KMS-11 (cell line): ENCODE results near the gene POLA2.

Experiments used
- H2AFZ ChIP-seq: fragments of 200-600 bp; sonication (generic); 2 replicates; pipeline ENCODE4 v1.6.1; 2016; ENCODE audit warnings: antibody characterized with exemption, mixed run types, low read depth
- H3K27ac ChIP-seq: fragments of 200-600 bp; sonication (generic); 2 replicates; pipeline ENCODE4 v1.6.1; 2016; ENCODE audit warnings: mild to moderate bottlenecking, mixed run types
- H3K27me3 ChIP-seq: fragments of 200-600 bp; sonication (generic); 2 replicates; pipeline ENCODE4 v1.6.1; 2017; ENCODE audit warnings: mild to moderate bottlenecking, low read depth, mixed run types, moderate library complexity; ENCODE audit not compliant: insufficient read depth
- H3K36me3 ChIP-seq: fragments of 200-600 bp; sonication (generic); 2 replicates; pipeline ENCODE4 v1.6.1; 2017; ENCODE audit warnings: mild to moderate bottlenecking, mixed run types; ENCODE audit not compliant: insufficient read depth
- H3K4me1 ChIP-seq: fragments of 200-600 bp; sonication (generic); 2 replicates; pipeline ENCODE4 v1.6.1; 2016; ENCODE audit warnings: mild to moderate bottlenecking, low read depth, mixed run types; ENCODE audit not compliant: poor library complexity, severe bottlenecking
- H3K4me2 ChIP-seq: fragments of 200-600 bp; sonication (generic); 2 replicates; pipeline ENCODE4 v1.7.0; 2016; ENCODE audit warnings: mild to moderate bottlenecking, mixed run types
- H3K4me3 ChIP-seq: fragments of 200-600 bp; sonication (generic); IDR thresholded peaks from 2 replicates; pipeline ENCODE4 v1.6.1; 2017; ENCODE audit warnings: low read depth, low read length, mixed read lengths; ENCODE audit not compliant: insufficient read depth
- H3K79me2 ChIP-seq: fragments of 200-600 bp; sonication (generic); 2 replicates; pipeline ENCODE4 v1.6.1; 2016; ENCODE audit warnings: low read depth, mixed run types; ENCODE audit not compliant: insufficient read depth
- H3K9ac ChIP-seq: fragments of 200-600 bp; sonication (generic); 2 replicates; pipeline ENCODE4 v1.6.1; 2016; ENCODE audit warnings: mild to moderate bottlenecking, mixed run types
- H4K20me1 ChIP-seq: fragments of 200-600 bp; sonication (generic); 2 replicates; pipeline ENCODE4 v1.6.1; 2016; ENCODE audit warnings: mild to moderate bottlenecking, mixed run types; ENCODE audit not compliant: insufficient read depth
- CTCF ChIP-seq: fragments of 200-600 bp; sonication (generic); conservative IDR thresholded peaks from 2 replicates; pipeline ENCODE4 v1.6.1; 2017; ENCODE audit warnings: low read depth, mild to moderate bottlenecking, antibody characterized with exemption, low read length, moderate library complexity, mixed read lengths

POLA2 gene

GRCh38 chr11:65261591-65262380 is at the start of gene POLA2:
TSS of gene POLA2 (plus strand) at chr11:65261962. CDS start at chr11:65262293, 331 bp downstream.
- no peaks in the 10 kb centered on the region for H4K20me1 ChIP-seq
- no peaks in the 10 kb centered on the region for H3K27me3 ChIP-seq
- peaks cover 16% of the 10 kb centered on the region for H3K4me1 ChIP-seq
- H3K9ac ChIP-seq = peak within 1 kb of the TSS; percentile 93
- H3K4me3 ChIP-seq = peak within 1 kb of the TSS; percentile 34
- H3K36me3 ChIP-seq = no peaks in the 10 kb centered on the region
- peak within 1 kb of the TSS; percentile 87 for H3K27ac ChIP-seq
- peaks cover 39% of the 10 kb centered on the region for H3K79me2 ChIP-seq
- peak within 1 kb of the TSS; percentile 95 for H2AFZ ChIP-seq
- no peak for TF ChIP-seq CTCF
- peak within 1 kb of the TSS; percentile 95 for H3K4me2 ChIP-seq

GRCh38 chr11:65212226-65212801 is 49.4 kb upstream of the POLA2 start:
- Histone ChIP-seq H3K9ac (no peak overlapping the region), H3K36me3 (no peaks in the 10 kb centered on the region), H3K4me3 (no peak overlapping the region), H3K4me2 (no peak overlapping the region), H4K20me1 (no peaks in the 10 kb centered on the region), H3K27me3 (no peaks in the 10 kb centered on the region), H3K27ac (no peak overlapping the region), H3K79me2 (no peaks in the 10 kb centered on the region), H2AFZ (no peak overlapping the region), H3K4me1 (no peaks in the 10 kb centered on the region)
- TF ChIP-seq CTCF = no peak

GRCh38 chr11:65213322-65214211 is 48.2 kb upstream of the POLA2 start:
- Histone ChIP-seq H3K4me3 (no peak overlapping the region), H4K20me1 (no peaks in the 10 kb centered on the region), H3K27ac (no peak overlapping the region), H3K27me3 (no peaks in the 10 kb centered on the region), H3K79me2 (no peaks in the 10 kb centered on the region), H3K4me1 (no peaks in the 10 kb centered on the region), H3K36me3 (no peaks in the 10 kb centered on the region), H3K9ac (no peak overlapping the region), H3K4me2 (no peak overlapping the region), H2AFZ (no peak overlapping the region)
- TF ChIP-seq CTCF = no peak

- H3K79me2 ChIP-seq = no peaks in the 10 kb centered on the region
- H3K4me2 ChIP-seq = no peak overlapping the region
- H3K4me3 ChIP-seq = no peak overlapping the region
- H3K27ac ChIP-seq = no peak overlapping the region
- H2AFZ ChIP-seq = no peak overlapping the region
- no peaks in the 10 kb centered on the region for H3K27me3 ChIP-seq
- TF ChIP-seq CTCF = no peak
- H3K4me1 ChIP-seq = no peaks in the 10 kb centered on the region
- no peak overlapping the region for H3K9ac ChIP-seq
- H3K36me3 ChIP-seq = no peaks in the 10 kb centered on the region
- no peaks in the 10 kb centered on the region for H4K20me1 ChIP-seq
Observed at GRCh38 chr11:65214212-65214845, 47.4 kb upstream of the POLA2 start.
